Posterior vena cava (tissue), 2 donors: ENCODE data around the gene MRPL40. TPM values are rescaled to one million over a fixed set of nuclear protein-coding genes. Genes with fewer than 3 reads are reported as not detected.

Source experiments
- DNase-seq: peaks from one replicate; pipeline ENCODE4 v3.0.0-alpha.2; 2020; ENCODE audit warnings: low spot score
- intact Hi-C, 2 donors: fragments of 100-400 bp; cut with DNase I; formaldehyde crosslinking; loops; one replicate each; pipeline versions ENCODE4 v1.14.1 to v1.14.2; 2022 to 2023
- long read RNA-seq, 2 donors: library from polyadenylated mRNA; unstranded; transcript quantifications; one replicate each; pipeline ENCODE4 v2.0.0, GENCODE V29; 2020 to 2021
- total RNA-seq, 2 donors: library from RNA; stranded (reverse); fragmentation: NEBNext Ultra II Directional; extraction: Animal tissue kit (Norgen Biotek cat#: 25700); gene quantifications; one replicate each; pipeline ENCODE4 v1.2.1, GENCODE V29; 2021
- donor health status: DM: yes; HTN: yes; CAD: no.
- donor health status: DM: yes; HTN: yes; CAD: no.

MRPL40 gene
- total RNA-seq: 10 to 100 TPM; 18.1 to 22.5 TPM
- long read RNA-seq, donor 1, partial matches to known transcripts: 0 of 5 reads
- long read RNA-seq, donor 1, other reads (novel, unspliced or antisense): 0 of 5 reads
- long read RNA-seq, donor 2, transcript MRPL40-201 (4 exons, 1,387 nt): major isoform, 18 of 21 reads
- long read RNA-seq, donor 2, partial matches to known transcripts: 0 of 21 reads
- long read RNA-seq, donor 2, other reads (novel, unspliced or antisense): 0 of 21 reads

DNA sequence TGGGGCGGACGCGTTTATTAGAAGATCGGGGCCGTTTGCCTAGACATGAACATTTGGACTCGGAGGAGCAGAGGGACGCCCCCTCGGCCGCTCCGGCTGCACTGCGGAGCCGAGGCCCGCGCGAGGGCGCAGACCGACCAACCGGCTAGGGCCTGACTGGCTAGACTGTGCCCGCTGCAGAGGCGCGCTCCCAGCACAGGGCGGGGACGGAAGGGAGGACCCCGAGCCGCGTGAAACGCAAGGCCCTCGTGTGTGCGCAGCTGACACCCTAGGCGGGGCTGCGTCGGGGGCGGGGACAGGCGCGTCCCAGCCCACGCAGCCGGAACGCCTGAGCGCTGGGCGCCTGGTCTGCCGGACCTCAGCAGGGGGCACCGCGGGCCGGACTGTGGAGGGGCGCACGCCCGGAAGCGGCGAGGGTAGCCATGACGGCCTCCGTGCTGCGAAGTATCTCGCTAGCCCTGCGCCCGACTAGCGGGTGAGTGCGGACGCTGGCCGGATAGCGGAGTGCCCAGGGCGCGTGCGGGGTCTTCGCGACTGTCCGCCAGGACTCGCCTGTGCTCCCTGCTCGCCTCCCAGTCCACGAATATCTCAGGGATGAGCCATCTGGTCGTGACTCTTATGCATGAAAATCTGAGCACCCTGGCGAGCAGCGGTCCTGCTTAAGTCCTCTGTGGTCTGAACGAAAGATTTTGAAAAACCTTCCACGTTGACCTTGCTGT lies at the start of gene MRPL40:
TSS of gene MRPL40 (plus strand) at position 413 of the 719 bp plus-strand sequence. CDS start at position 423, 10 bp downstream.
- intact Hi-C loops: no loop called here
- DNase-seq: peak; percentile 98

DNA sequence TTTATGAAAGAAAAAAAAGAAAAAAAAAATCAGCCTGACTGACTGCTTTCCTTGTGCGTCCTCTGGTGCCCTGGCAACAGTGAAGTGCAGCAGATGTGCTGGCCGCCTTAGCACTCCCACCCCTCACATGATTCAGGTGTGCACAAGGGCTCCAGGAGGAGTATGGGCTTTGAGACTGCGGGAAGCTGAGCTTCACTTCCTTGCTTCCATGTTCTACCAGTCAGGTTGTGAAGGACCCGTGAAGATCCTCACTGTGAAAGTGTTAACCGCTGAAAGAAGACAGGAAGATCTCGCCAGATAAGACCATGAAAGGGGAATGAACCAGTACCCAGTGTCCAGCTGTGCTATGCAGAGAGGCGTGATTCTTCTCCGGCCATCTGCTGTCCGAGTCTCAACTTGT lies 49.1 kb upstream of the MRPL40 start:
- DNase-seq: no peak
- intact Hi-C loops: no loop called here

GRCh38 chr22:19385221-19385906 lies 47.0 kb upstream of the MRPL40 start:
- intact Hi-C loops: no loop called here
- no peak for DNase-seq

GRCh38 chr22:19386248-19386647 lies 46.1 kb upstream of the MRPL40 start:
- intact Hi-C loops: no loop called here
- DNase-seq: no peak

- intact Hi-C loops: no loop called here
- no peak for DNase-seq
Observed at GRCh38 chr22:19387038-19387437, 45.3 kb upstream of the MRPL40 start.

DNA sequence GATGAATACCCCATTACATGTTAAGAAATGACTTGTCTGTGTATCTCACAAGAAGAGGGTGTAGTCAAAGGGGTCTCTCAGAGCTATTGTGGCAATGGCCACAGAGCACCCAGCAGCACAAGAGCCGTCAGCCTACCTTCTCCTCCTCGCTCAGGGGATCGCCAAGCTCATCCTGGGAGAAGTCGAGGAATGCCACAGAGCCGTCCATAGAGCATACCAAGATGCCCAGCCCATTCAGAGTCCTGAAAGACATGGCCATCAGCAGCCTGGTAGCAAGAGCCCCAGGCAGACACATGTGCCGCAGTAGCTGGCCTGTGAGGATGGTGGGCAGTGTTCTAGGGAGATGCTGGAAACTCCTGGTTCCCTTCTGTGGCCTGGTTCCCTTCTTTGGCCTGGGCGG lies 44.8 kb upstream of the MRPL40 start:
- DNase-seq: no peak
- intact Hi-C loops: no loop called here

- intact Hi-C loops: no loop called here
- DNase-seq: no peak
Observed at GRCh38 chr22:19393704-19394103, 38.6 kb upstream of the MRPL40 start.

DNA sequence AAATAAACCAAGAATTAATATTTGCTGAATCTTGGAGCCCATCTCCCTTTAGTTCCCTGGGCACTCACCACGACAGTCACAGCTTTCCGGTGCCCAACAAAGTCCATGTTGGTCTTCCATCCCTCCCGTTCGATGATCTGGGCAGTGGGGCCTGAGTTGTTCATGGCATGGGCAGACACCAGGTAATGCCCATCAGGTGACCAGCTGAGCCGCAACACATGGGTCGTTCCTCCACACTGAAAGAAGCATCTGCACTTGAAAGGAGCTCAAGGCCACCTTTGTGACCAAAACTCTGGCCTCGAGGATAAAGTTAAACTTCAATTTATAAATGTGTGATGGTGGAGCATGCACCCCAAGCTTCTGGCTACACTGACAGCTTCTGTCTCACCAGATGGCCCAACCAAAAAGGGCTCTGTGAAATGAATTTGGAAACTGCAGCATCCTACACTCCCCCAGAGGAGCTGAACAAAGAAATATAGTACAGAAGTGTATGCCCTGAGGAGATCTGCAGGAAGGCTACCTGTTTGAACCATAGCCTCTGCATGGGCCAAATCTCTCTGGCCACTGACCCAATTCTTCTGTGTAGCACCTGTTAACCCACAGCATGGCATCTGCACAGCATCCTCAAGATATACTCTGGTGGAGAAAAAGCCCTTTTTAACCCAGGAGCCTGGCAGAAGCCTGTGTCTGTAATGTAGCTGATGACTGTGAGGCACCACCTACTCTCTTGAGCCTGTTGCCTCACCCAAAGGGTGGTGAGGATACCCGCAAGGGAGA lies 37.9 kb upstream of the MRPL40 start:
- intact Hi-C loops: no loop called here
- DNase-seq: no peak

DNA sequence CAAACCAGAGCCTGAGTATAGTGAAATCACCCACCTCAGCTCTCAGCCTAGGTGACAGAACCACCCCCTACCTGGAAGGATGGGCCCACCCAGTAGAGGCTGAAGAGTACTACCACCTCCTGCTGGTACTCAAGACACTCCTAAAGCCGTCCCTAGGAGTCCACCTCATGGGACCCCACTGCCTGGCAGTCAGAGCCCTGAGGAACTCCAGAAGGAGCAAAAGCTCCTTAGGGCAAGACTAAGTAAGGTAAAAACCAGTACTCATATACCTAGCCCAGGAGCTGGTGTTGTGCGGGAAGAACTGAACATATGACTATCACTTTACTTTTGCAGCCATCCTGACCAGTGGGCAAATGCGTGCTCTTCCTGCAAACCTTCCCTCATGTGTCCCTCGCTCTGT lies 37.1 kb upstream of the MRPL40 start:
- intact Hi-C loops: no loop called here
- DNase-seq: no peak

GRCh38 chr22:19396561-19396933 lies 35.8 kb upstream of the MRPL40 start:
- intact Hi-C loops: no loop called here
- no peak for DNase-seq

DNA sequence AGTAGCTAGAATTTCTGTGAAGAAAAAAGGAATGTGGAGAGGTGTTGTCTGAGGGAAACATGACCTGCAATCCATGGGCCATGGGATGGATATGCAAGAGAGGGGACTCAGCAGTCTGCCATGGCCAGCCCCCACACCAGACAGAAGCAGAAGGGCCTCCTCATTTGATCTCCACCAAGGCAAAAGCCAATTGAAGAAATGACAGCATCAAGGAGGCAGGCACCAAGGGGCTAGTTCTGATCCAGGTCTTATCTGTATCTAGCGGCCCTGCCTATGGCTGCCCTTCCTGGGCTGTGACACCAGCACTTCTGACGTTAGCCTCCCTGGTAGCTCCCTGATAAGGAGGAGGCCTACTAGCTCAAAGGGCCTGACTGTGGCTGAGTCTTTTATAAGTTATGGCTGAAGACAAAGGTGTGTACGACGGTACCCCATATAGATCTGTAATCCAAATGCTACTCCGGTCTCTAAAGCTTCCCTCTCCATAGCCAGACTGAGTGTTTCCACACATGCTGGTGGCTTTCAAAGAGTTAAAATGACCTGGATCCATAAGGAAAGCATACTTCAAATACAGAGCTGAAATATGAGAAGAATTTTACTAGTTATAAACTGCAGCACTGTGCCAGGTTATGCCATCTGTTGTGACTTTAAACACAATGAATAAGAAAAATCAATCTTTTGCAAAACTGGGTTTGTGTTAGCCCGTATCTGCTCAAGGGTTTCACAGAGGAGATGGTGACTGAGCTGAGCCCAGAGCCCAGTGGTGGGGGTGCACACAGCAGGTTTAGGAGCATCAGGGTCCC lies 35.2 kb upstream of the MRPL40 start:
- DNase-seq: no peak
- intact Hi-C loops: no loop called here

DNA sequence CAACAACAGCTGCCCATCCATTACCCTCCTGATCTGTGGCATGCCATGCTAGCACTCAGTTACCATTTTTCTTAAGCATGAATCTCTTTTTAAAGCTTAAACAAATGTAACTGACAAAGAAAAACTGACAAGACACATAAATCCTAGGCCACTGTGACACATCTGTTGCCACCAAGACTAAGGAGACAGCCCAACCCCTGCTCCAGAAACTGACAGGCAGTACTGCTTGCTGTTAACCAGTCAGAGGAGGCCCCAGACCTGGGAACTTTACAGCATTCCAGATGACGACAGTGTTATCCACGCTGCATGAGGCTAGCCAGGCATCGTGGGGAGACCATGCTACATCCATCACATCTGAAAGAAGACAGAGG lies 34.6 kb upstream of the MRPL40 start:
- intact Hi-C loops: no loop called here
- no peak for DNase-seq

DNA sequence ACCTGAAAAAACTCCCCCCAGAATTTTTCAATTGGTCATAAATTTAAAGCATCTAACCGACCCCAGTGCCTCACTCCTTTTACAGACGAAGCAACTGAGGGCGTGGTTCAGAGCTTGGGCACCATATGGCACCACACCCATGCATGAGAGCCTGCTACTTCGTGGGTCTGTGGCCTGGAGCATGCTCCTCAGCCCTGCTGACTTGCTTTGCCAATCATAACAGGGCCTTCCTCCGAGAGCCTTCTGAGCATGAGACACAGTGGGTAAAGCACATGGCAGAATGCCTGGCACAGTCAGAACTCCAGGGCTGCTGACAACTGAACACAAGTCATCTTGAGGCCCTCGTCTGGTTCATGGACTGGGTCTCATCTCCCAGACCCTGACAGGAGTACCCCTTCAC lies 34.1 kb upstream of the MRPL40 start:
- intact Hi-C loops: no loop called here
- no peak for DNase-seq

GRCh38 chr22:19398652-19399051 lies 33.7 kb upstream of the MRPL40 start:
- no peak for DNase-seq
- intact Hi-C loops: no loop called here

DNA sequence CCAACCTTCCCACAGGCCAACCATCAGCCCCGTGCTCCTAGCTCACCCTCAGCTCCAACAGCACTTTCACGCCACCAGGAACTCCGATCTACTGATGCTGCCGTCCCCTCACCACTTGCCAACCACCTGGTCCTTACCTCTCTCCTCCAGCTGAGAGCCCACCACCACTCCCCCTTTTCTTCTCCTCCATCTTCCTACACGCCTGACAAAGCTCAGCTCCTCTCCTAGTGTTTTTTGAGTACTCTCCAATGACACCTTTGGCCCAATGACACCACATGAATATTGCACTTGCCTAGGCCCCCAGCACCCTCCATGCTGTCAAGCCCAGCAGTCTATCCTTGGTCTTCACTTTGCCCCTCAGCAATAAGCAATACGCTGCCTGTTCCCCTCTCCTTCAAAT lies 31.5 kb upstream of the MRPL40 start:
- intact Hi-C loops: no loop called here
- no peak for DNase-seq

DNA sequence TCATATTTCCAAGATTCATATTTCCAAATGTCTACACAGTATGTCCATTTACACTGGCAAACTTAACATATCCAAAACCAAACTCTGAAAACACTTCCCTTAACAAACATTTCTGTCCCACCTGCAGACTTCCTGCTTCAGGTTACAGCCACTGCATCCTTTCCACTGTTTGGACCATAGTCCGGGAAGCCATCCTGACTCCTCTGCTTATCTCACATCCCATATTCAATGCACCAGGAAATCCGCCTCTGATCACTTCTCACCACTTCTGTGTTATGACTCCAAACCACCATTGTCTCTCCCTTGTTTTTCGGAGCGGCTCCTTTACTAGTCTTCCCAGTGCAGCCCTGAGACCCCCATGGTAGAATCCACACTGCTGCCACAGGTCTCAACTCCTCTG lies 30.9 kb upstream of the MRPL40 start:
- no peak for DNase-seq
- intact Hi-C loops: no loop called here

DNA sequence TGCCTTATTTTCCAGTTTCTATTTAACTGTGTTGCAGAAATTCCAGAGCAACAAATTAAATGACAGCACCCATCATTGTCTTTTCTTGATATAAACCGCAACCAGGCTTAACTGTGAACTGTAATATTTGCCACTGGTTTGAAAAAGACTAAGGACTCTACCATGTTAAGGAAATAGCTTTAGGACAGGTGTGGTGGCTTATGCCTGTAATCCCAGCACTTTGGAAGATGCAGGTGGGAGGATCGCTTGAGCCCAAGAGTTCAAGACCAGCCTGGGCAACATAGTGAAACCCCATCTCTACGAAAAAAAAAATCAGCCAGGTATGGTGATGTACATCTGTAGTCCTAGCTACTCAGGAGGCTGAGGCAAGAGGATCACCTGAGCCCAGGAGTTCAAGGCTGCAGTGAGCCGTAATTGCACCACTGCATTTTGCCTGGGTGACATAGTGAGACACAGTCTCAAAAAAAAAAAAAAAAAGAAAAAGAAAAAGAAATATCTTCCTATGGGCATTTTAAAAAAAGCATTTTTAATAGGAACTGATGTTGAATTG lies 29.6 kb upstream of the MRPL40 start:
- intact Hi-C loops: no loop called here

GRCh38 chr22:19404676-19405075 lies 27.7 kb upstream of the MRPL40 start:
- intact Hi-C loops: no loop called here
- DNase-seq: no peak

More for the DNA sequence above, 29.6 kb upstream of the MRPL40 start:
- no peak for DNase-seq

GRCh38 chr22:19405133-19405532 lies 27.2 kb upstream of the MRPL40 start:
- intact Hi-C loops: no loop called here
- no peak for DNase-seq
